Measurements from ENCODE around the gene CTR9. TPM values are rescaled to one million over a fixed set of nuclear protein-coding genes. Genes with fewer than 3 reads are reported as not detected.

CTR9 gene
- total RNA-seq (2021) (29.3 to 32.7 TPM (median 31.1 TPM) in 3 replicates), Bru-seq, nascent RNA (percentile 81 among the genes with signal in this experiment)
- long read RNA-seq, experiment 1, full-length matches to known transcripts, result 202 of 259 reads
- long read RNA-seq, experiment 1, partial matches to known transcripts, result 42 of 259 reads
- long read RNA-seq, experiment 1, other reads (novel, unspliced or antisense), result 15 of 259 reads
- long read RNA-seq, experiment 2, full-length matches to known transcripts, result 14 of 62 reads
- long read RNA-seq, experiment 2, partial matches to known transcripts, result 34 of 62 reads
- long read RNA-seq, experiment 2, other reads (novel, unspliced or antisense), result 14 of 62 reads
- long read RNA-seq, experiment 3, full-length matches to known transcripts, result 5 of 35 reads
- long read RNA-seq, experiment 3, partial matches to known transcripts, result 30 of 35 reads
- long read RNA-seq, experiment 3, other reads (novel, unspliced or antisense), result 0 of 35 reads

DNA sequence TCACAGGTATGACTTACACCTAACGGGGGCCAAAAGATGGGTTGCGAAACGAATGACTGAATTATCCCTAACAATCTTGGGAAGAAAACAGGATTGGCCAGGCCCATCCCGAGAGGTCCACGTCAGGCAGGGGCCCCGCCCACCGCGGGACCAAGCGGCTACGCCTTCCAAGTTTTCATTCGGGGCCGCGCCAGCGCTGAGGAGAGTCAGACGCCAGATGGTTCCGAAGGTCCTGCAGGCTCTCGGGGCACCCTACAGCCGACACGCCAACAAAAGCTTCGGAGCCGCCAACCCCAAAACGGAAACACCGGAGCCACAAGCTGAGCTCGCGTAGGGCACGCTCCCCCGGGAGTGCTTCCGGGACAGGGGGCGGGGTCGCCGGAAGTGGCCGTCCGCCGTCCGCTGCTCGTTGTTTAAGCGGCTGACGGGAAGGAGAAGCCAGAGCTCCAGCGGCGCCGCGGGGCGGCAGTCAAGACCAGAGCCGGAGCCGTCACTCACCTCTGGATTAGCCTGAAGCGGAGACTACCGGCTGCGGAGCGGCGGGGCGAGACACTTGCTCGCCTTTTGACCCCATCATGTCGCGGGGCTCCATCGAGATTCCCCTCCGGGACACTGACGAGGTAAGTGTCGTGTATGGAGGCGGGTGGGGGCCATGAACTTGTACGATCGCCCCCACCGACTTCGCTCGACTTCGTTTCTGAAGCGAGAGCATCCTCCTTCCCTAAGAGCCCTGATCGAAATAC lies at the start of gene CTR9:
Gene CTR9 (plus strand): TSS at position 409 of the 743 bp plus-strand sequence. CDS start 167 bp downstream, at position 576.
- H3K9me3 Mint-ChIP-seq, result no peaks in the 10 kb centered on the region
- no peaks in the 10 kb centered on the region for H3K27me3 Mint-ChIP-seq (ENCODE audit: low read depth)
- peak within 1 kb of the TSS; percentile 84 for H3K27ac Mint-ChIP-seq
- ATAC-seq (peak; percentile 90), DNase-seq (ENCODE audit: low spot score) (peak; percentile 95)
- H3K36me3 Mint-ChIP-seq, result peaks cover 14% of the 10 kb centered on the region
- H3K4me1 Mint-ChIP-seq, result peaks cover 4% of the 10 kb centered on the region
- H3K4me3 Mint-ChIP-seq, result peak within 1 kb of the TSS; percentile 94
- ChIA-PET POLR2A (interaction anchor here (1.1 kb wide), 1 partner anchor 58 kb away, joined by 7 read pairs; the partner anchor contains the start of gene EIF4G2), CTCF (interaction anchor here (0.5 to 1.5 kb wide), 9 partner anchors 20 to 1253 kb away, joined by 3 to 14 read pairs (median 3); partner anchors contain the start of genes EIF4G2 and RNF141)
- TF ChIP-seq MXD4 (CRISPR knock-in tag; IDR thresholded peaks at IDR 0.05; ENCODE audit: borderline replicate concordance) (no peak), SP1 (CRISPR knock-in tag; conservative IDR thresholded peaks at IDR 0.05) (peak; percentile 98), HMGXB4 (CRISPR knock-in tag; IDR thresholded peaks at IDR 0.05) (peak; percentile 73), TP53 (CRISPR knock-in tag; IDR thresholded peaks at IDR 0.05) (no peak), TCF7 (CRISPR knock-in tag; IDR thresholded peaks at IDR 0.05; ENCODE audit: low read depth) (no peak), NR2C2 (CRISPR knock-in tag; IDR thresholded peaks at IDR 0.05) (peak; percentile 97), MYBL2 (CRISPR knock-in tag; IDR thresholded peaks at IDR 0.05) (peak; percentile 90), PRRX2 (CRISPR knock-in tag; IDR thresholded peaks at IDR 0.05) (no peak), OVOL2 (CRISPR knock-in tag; IDR thresholded peaks at IDR 0.05; ENCODE audit: borderline replicate concordance) (no peak), ZNF396 (CRISPR knock-in tag; IDR thresholded peaks at IDR 0.05; ENCODE audit: borderline replicate concordance) (no peak), MAX (CRISPR knock-in tag; IDR thresholded peaks at IDR 0.05) (peak; percentile 90), TEAD4 (CRISPR knock-in tag; IDR thresholded peaks at IDR 0.05) (no peak), GTF2I (CRISPR knock-in tag; conservative IDR thresholded peaks at IDR 0.05) (no peak), ZNF281 (CRISPR knock-in tag; IDR thresholded peaks at IDR 0.05) (0 out of 2 replicates have a peak, but pooled peaks have one; percentile 22), CTCF (IDR thresholded peaks at IDR 0.05) (no peak), ZNF121 (CRISPR knock-in tag; IDR thresholded peaks at IDR 0.05) (no peak)
- TF ChIP-seq, protein P1, sequence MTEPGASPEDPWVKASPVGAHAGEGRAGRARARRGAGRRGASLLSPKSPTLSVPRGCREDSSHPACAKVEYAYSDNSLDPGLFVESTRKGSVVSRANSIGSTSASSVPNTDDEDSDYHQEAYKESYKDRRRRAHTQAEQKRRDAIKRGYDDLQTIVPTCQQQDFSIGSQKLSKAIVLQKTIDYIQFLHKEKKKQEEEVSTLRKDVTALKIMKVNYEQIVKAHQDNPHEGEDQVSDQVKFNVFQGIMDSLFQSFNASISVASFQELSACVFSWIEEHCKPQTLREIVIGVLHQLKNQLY (CRISPR knock-in tag; IDR thresholded peaks at IDR 0.05), result no peak
- TF ChIP-seq, protein P2, sequence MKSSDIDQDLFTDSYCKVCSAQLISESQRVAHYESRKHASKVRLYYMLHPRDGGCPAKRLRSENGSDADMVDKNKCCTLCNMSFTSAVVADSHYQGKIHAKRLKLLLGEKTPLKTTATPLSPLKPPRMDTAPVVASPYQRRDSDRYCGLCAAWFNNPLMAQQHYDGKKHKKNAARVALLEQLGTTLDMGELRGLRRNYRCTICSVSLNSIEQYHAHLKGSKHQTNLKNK (CRISPR knock-in tag; IDR thresholded peaks at IDR 0.05), result no peak
- TF ChIP-seq, protein P3, sequence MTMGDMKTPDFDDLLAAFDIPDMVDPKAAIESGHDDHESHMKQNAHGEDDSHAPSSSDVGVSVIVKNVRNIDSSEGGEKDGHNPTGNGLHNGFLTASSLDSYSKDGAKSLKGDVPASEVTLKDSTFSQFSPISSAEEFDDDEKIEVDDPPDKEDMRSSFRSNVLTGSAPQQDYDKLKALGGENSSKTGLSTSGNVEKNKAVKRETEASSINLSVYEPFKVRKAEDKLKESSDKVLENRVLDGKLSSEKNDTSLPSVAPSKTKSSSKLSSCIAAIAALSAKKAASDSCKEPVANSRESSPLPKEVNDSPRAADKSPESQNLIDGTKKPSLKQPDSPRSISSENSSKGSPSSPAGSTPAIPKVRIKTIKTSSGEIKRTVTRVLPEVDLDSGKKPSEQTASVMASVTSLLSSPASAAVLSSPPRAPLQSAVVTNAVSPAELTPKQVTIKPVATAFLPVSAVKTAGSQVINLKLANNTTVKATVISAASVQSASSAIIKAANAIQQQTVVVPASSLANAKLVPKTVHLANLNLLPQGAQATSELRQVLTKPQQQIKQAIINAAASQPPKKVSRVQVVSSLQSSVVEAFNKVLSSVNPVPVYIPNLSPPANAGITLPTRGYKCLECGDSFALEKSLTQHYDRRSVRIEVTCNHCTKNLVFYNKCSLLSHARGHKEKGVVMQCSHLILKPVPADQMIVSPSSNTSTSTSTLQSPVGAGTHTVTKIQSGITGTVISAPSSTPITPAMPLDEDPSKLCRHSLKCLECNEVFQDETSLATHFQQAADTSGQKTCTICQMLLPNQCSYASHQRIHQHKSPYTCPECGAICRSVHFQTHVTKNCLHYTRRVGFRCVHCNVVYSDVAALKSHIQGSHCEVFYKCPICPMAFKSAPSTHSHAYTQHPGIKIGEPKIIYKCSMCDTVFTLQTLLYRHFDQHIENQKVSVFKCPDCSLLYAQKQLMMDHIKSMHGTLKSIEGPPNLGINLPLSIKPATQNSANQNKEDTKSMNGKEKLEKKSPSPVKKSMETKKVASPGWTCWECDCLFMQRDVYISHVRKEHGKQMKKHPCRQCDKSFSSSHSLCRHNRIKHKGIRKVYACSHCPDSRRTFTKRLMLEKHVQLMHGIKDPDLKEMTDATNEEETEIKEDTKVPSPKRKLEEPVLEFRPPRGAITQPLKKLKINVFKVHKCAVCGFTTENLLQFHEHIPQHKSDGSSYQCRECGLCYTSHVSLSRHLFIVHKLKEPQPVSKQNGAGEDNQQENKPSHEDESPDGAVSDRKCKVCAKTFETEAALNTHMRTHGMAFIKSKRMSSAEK (CRISPR knock-in tag; IDR thresholded peaks at IDR 0.05; ENCODE audit: borderline replicate concordance), result no peak
- TF ChIP-seq, protein P4, sequence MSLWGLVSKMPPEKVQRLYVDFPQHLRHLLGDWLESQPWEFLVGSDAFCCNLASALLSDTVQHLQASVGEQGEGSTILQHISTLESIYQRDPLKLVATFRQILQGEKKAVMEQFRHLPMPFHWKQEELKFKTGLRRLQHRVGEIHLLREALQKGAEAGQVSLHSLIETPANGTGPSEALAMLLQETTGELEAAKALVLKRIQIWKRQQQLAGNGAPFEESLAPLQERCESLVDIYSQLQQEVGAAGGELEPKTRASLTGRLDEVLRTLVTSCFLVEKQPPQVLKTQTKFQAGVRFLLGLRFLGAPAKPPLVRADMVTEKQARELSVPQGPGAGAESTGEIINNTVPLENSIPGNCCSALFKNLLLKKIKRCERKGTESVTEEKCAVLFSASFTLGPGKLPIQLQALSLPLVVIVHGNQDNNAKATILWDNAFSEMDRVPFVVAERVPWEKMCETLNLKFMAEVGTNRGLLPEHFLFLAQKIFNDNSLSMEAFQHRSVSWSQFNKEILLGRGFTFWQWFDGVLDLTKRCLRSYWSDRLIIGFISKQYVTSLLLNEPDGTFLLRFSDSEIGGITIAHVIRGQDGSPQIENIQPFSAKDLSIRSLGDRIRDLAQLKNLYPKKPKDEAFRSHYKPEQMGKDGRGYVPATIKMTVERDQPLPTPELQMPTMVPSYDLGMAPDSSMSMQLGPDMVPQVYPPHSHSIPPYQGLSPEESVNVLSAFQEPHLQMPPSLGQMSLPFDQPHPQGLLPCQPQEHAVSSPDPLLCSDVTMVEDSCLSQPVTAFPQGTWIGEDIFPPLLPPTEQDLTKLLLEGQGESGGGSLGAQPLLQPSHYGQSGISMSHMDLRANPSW (CRISPR knock-in tag; conservative IDR thresholded peaks at IDR 0.05; ENCODE audit: low read depth), result no peak
